Endothelial cell (in vitro differentiated cells): ENCODE results near the gene STMN3. TPM values are rescaled to one million over a fixed set of nuclear protein-coding genes. Genes with fewer than 3 reads are reported as not detected.
"Not testable (repeated sequence)": the region's sequence is repeated elsewhere in the genome, so short reads cannot be mapped to it uniquely, and the experiment has no call there.

Experiments used
- DNase-seq: peaks from one replicate; pipeline ENCODE4 v3.0.0; 2021; ENCODE audit warnings: low spot score
- H3K27ac Mint-ChIP-seq: one replicate; pipeline ENCODE4 v1.8.0; 2021; ENCODE audit warnings: mixed read lengths, inconsistent platforms; ENCODE audit not compliant: unreplicated experiment
- H3K27me3 Mint-ChIP-seq: one replicate; pipeline ENCODE4 v1.8.0; 2021; ENCODE audit warnings: mild to moderate bottlenecking, moderate library complexity, mixed read lengths, inconsistent platforms; ENCODE audit not compliant: unreplicated experiment
- H3K36me3 Mint-ChIP-seq: one replicate; pipeline ENCODE4 v1.8.0; 2021; ENCODE audit warnings: mild to moderate bottlenecking, low read depth, mixed read lengths, inconsistent platforms; ENCODE audit not compliant: unreplicated experiment
- H3K4me1 Mint-ChIP-seq: one replicate; pipeline ENCODE4 v1.8.0; 2021; ENCODE audit warnings: mild to moderate bottlenecking, mixed read lengths, inconsistent platforms; ENCODE audit not compliant: unreplicated experiment
- H3K4me3 Mint-ChIP-seq: one replicate; pipeline ENCODE4 v1.8.0; 2021; ENCODE audit warnings: mild to moderate bottlenecking, mixed read lengths, inconsistent platforms; ENCODE audit not compliant: unreplicated experiment
- H3K9me3 Mint-ChIP-seq: one replicate; pipeline ENCODE4 v1.8.0; 2021; ENCODE audit warnings: mixed read lengths, inconsistent platforms; ENCODE audit not compliant: unreplicated experiment
- total RNA-seq: library from RNA; stranded (reverse); fragmentation: NEBNext Ultra II Directional; extraction: Animal tissue kit (Norgen Biotek cat#: 25700); gene quantifications from one replicate; pipeline ENCODE4 v1.2.1, GENCODE V29; 2021; ENCODE audit not compliant: unreplicated experiment
- TF ChIP-seq, protein P1 (sequence below): fragments of 200-600 bp; sonication (generic); IDR thresholded peaks from one replicate; pipeline ENCODE4 v1.5.0; 2021; ENCODE audit warnings: antibody characterized with exemption; ENCODE audit not compliant: unreplicated experiment

STMN3 gene
- total RNA-seq, 1 donor from 2014 or later: 12.8 TPM

DNA sequence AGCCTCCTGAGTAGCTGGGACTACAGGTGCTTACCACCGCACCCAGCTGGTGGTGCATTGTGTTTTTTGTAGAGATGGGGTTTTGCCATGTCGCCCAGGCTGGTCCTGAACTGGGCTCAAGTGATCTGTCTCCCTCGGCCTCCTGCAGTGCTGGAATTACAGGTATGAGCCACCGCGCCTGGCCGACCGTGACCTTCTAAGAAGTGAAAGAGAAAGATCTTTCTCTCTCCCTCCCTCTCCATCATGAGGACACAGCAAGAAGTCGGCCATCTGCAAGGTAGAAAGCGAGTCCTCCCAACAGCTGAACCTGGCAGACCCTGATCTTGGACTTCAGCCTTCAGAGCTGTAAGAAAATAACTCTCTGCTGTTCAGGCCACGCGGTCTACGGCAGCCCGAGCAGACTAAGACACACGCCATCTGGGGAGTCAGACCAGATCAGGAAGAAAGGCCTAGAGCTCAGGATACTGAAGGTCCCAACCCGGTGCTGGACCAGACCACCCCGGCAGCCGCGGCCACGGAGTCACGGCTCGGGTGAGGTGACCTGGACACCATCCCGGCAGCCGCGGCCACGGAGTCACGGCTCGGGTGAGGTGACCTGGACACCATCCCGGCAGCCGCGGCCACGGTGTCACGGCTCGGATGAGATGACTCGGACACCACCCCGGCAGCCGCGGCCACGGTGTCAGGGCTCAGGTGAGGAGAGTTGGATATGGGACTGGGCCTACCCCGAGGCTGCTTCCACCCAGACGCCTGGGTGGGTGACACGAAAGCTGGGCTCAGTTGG lies 35.9 kb downstream of the STMN3 start:
- peak overlapping the region; percentile 51 for H3K4me3 Mint-ChIP-seq
- DNase-seq: no peak
- H3K27ac Mint-ChIP-seq: no peak overlapping the region
- peaks cover 44% of the 10 kb centered on the region for H3K36me3 Mint-ChIP-seq
- TF ChIP-seq, protein P1, sequence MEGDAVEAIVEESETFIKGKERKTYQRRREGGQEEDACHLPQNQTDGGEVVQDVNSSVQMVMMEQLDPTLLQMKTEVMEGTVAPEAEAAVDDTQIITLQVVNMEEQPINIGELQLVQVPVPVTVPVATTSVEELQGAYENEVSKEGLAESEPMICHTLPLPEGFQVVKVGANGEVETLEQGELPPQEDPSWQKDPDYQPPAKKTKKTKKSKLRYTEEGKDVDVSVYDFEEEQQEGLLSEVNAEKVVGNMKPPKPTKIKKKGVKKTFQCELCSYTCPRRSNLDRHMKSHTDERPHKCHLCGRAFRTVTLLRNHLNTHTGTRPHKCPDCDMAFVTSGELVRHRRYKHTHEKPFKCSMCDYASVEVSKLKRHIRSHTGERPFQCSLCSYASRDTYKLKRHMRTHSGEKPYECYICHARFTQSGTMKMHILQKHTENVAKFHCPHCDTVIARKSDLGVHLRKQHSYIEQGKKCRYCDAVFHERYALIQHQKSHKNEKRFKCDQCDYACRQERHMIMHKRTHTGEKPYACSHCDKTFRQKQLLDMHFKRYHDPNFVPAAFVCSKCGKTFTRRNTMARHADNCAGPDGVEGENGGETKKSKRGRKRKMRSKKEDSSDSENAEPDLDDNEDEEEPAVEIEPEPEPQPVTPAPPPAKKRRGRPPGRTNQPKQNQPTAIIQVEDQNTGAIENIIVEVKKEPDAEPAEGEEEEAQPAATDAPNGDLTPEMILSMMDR: no peak
- H3K4me1 Mint-ChIP-seq: peaks cover 2% of the 10 kb centered on the region
- H3K27me3 Mint-ChIP-seq: peaks cover 11% of the 10 kb centered on the region
- no peaks in the 10 kb centered on the region for H3K9me3 Mint-ChIP-seq

DNA sequence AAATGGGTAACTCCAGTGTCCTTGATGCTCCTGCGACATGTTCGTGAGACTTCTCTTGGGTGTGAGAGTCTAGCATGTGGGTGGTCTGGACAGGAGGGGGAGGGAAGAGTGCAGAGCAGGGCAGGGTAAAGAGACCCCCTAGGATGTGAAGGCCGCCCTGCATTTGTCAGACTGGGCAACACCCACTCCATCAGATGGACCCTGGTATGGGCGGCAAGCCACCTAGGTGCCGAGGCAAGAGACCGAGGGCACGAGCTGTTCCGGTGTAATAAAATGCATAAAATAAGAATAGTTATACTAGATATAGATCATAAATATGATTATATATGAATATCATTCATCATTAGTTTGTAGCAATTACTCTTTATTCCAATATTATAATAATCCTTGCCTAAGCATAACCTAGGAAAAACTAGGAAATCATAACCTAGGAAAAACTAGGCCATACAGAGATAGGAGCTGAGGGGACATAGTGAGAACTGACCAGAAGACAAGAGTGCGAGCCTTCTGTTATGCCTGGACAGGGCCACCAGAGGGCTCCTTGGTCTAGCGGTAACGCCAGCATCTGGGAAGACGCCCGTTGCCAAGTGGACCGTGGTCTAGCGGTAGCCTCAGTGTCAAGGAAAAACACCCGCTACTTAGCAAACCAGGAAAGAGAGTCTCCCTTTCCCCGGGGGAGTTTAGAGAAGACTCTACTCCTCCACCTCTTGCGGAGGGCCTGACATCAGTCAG lies 39.2 kb downstream of the STMN3 start:
- not testable (repeated sequence) for DNase-seq, H3K27ac Mint-ChIP-seq, H3K4me1 Mint-ChIP-seq, H3K4me3 Mint-ChIP-seq, H3K27me3 Mint-ChIP-seq, H3K9me3 Mint-ChIP-seq
- peaks cover 44% of the 10 kb centered on the region for H3K36me3 Mint-ChIP-seq

DNA sequence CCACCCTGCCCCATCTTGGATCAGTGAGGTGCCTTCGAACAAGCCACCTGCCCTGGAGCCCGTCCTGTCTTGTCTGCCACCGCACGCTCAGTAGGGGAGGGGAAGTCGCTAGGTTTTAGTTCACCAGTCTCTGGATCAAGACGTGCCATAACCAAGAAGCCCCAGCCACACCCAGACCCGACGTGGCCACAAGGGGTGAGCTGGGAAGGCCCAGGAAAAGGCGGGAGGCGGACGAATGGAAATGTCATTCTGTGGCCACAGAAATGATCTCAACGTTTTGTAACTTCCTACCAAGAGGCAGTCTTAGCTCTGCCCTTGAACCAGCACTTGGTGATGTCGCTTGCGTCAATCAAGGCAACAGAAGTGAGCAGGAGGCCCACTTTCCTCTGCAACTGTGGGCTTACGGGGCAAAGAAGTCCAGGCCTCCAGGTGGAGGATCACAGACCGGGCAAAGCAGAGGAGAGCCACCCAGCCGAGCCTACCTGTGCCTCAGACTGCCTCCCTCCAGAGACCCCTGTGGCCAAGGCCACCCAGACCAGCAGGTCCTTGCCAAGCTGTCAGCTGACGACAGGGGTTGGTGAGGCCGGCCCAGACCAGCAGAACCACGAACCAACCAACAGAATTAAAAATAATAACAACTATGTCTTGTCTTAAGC lies 40.8 kb downstream of the STMN3 start:
- TF ChIP-seq, protein P1: no peak
- Mint-ChIP-seq H3K4me3 (no peak overlapping the region), H3K27me3 (peaks cover 6% of the 10 kb centered on the region), H3K36me3 (peaks cover 31% of the 10 kb centered on the region), H3K4me1 (no peaks in the 10 kb centered on the region), H3K9me3 (no peaks in the 10 kb centered on the region), H3K27ac (no peak overlapping the region)
- no peak for DNase-seq

DNA sequence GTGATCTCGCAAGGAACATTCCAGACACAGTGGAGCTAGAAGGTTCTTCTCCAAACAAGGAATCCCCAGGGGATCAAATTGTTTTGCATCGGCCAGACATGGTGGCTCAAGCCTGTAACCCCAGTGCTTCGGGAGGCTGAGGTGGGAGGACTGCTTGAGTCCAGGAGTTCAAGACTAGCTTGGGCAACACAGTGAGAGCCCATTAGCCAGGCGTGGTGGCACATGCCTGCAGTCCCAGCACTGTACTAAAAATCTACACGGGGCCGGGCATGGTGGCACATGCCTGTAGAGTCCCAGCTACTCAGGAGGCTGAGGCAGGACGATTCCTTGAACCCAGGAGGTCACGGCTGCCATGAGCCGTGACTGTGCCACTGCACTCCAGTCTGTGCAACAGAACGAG lies 41.6 kb downstream of the STMN3 start:
- Mint-ChIP-seq H3K27me3 (peaks cover 9% of the 10 kb centered on the region), H3K27ac (no peak overlapping the region), H3K36me3 (peaks cover 27% of the 10 kb centered on the region), H3K9me3 (no peaks in the 10 kb centered on the region), H3K4me3 (no peak overlapping the region), H3K4me1 (no peaks in the 10 kb centered on the region)
- DNase-seq: no peak
- TF ChIP-seq, protein P1: no peak

DNA sequence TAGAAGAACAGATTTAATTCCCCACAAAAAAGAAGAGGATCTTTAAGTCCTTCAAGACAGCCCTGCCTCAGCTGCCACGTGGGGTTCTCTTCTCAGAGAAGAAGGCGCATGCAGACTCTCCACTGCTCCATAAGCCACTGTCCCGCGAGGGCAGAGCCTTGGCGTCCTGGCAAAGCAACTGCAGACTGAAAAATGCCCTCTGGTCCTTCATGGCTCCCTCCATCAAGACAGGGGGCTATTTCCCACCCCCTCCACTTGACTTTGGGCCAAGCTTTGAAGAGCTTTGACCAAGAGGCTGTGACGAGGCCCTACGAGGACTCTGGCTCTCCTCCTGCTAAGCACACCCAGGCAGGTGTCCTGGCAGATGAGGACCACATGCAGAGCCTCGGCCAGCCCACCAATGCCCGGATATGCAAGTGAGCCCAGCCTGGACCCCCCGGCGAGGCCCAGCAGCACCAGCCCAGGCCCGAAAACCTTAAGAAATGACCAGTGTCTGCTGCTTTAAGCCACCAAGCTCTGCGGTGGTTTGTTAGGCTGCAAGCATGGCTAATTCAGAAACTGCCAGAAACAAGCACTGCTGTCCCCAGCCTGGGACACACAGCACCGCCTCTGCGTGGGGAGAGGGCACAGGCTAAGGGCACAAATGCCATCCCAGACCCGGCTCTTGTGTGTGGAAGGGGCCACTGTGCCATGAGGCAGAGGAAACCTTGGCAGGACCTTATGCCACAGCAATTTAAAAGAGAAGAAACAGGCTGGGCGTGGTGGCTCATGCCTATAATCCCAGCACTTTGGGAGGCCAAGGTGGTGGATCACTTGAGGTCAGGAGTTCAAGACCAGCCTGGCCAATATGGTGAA lies 42.4 kb downstream of the STMN3 start:
- Mint-ChIP-seq H3K36me3 (peaks cover 21% of the 10 kb centered on the region), H3K27me3 (peaks cover 6% of the 10 kb centered on the region), H3K9me3 (no peaks in the 10 kb centered on the region), H3K4me1 (no peaks in the 10 kb centered on the region), H3K27ac (no peak overlapping the region), H3K4me3 (no peak overlapping the region)
- DNase-seq: no peak
- TF ChIP-seq, protein P1: no peak
